Neural cell (in vitro differentiated cells): ENCODE measurements around the gene CENPQ. TPM values are rescaled to one million over a fixed set of nuclear protein-coding genes. Genes with fewer than 3 reads are reported as not detected.

ENCODE experiments used
- H2AFZ ChIP-seq: fragments of 200-600, 300-800 bp; sonication (generic), shearing (Covaris generic); 2 replicates; pipeline ENCODE4 v1.6.0; 2014; ENCODE audit warnings: low read depth, mild to moderate bottlenecking, antibody characterized with exemption, low read length, moderate library complexity
- H3F3A ChIP-seq: fragments of 200-600 bp; shearing (Covaris generic); 2 replicates; pipeline ENCODE4 v1.6.1; 2016; ENCODE audit warnings: mild to moderate bottlenecking, moderate library complexity, mixed read lengths, antibody characterized with exemption, low read length; ENCODE audit not compliant: insufficient read depth, poor library complexity, severe bottlenecking
- H3K27ac ChIP-seq: fragments of 200-600, 300-800 bp; sonication (generic), shearing (Covaris generic); 2 replicates; pipeline ENCODE4 v1.5.1; 2014; ENCODE audit warnings: mild to moderate bottlenecking, low read length, moderate library complexity
- H3K27me3 ChIP-seq: fragments of 300-800, 200-600 bp; sonication (generic), shearing (Covaris generic); 2 replicates; pipeline ENCODE4 v1.6.0; 2014; ENCODE audit warnings: mild to moderate bottlenecking, low read depth, low read length, moderate library complexity; ENCODE audit not compliant: insufficient read depth
- H3K36me3 ChIP-seq: fragments of 300-800, 200-600 bp; sonication (generic), shearing (Covaris generic); 2 replicates; pipeline ENCODE4 v1.5.1; 2014; ENCODE audit warnings: mild to moderate bottlenecking, antibody characterized with exemption, low read length, moderate library complexity; ENCODE audit not compliant: insufficient read depth
- H3K4me2 ChIP-seq: fragments of 300-800, 200-600 bp; sonication (generic), shearing (Covaris generic); 2 replicates; pipeline ENCODE4 v1.6.0; 2014; ENCODE audit warnings: mild to moderate bottlenecking, low read length
- H3K4me3 ChIP-seq: fragments of 300-800, 200-600 bp; sonication (generic), shearing (Covaris generic); 2 replicates; pipeline ENCODE4 v1.5.1; 2014; ENCODE audit warnings: mild to moderate bottlenecking, low read length, moderate library complexity
- H3K79me2 ChIP-seq: fragments of 200-600 bp; shearing (Covaris generic); replicated peaks from 2 replicates; pipeline ENCODE4 v1.6.0; 2014; ENCODE audit warnings: mild to moderate bottlenecking, low read length, moderate library complexity; ENCODE audit not compliant: insufficient read depth
- H3K9ac ChIP-seq: fragments of 300-800, 200-600 bp; sonication (generic), shearing (Covaris generic); 2 replicates; pipeline ENCODE4 v1.6.1; 2016; ENCODE audit warnings: mild to moderate bottlenecking, low read length, mixed read lengths
- H3K9me2 ChIP-seq: fragments of 200-600 bp; shearing (Covaris generic); 2 replicates; pipeline ENCODE4 v1.6.1; 2016; ENCODE audit warnings: mild to moderate bottlenecking, low read length, mixed read lengths; ENCODE audit not compliant: insufficient read depth
- H3K9me3 ChIP-seq: fragments of 200-600, 300-800 bp; sonication (generic), shearing (Covaris generic); 2 replicates; pipeline ENCODE4 v1.6.1; 2016; ENCODE audit warnings: mild to moderate bottlenecking, mixed run types, low read length, moderate library complexity, mixed read lengths
- H4K20me1 ChIP-seq: fragments of 200-600 bp; shearing (Covaris generic); 2 replicates; pipeline ENCODE4 v1.6.1; 2016; ENCODE audit warnings: mild to moderate bottlenecking, mixed run types; ENCODE audit not compliant: insufficient read depth
- EP300 ChIP-seq: fragments of 450-650 bp; conservative IDR thresholded peaks from 2 replicates; pipeline ENCODE4 v1.6.1; 2014; ENCODE audit warnings: antibody characterized with exemption, mild to moderate bottlenecking, moderate library complexity; ENCODE audit not compliant: poor library complexity, severe bottlenecking
- EZH2 ChIP-seq: fragments of 200-600, 300-800 bp; shearing (Covaris generic), sonication (generic); IDR thresholded peaks from 2 replicates; pipeline ENCODE4 v1.6.1; 2014; ENCODE audit warnings: antibody characterized with exemption, low read length, borderline replicate concordance, mild to moderate bottlenecking; ENCODE audit not compliant: insufficient read depth, poor library complexity, severe bottlenecking
- MXI1 ChIP-seq: fragments of 450-650 bp; conservative IDR thresholded peaks from 2 replicates; pipeline ENCODE4 v1.6.1; 2014; ENCODE audit warnings: antibody characterized with exemption, mild to moderate bottlenecking; ENCODE audit not compliant: poor library complexity, severe bottlenecking
- POLR2AphosphoS5 ChIP-seq: IDR thresholded peaks from 2 replicates; pipeline ENCODE4 v1.6.1; 2012
- RAD21 ChIP-seq: fragments of 450-650 bp; conservative IDR thresholded peaks from 2 replicates; pipeline ENCODE4 v1.6.1; 2014; ENCODE audit warnings: antibody characterized with exemption, mild to moderate bottlenecking, moderate library complexity
- REST ChIP-seq: IDR thresholded peaks from 2 replicates; pipeline ENCODE4 v1.6.1; 2012; ENCODE audit warnings: borderline replicate concordance
- SMC3 ChIP-seq: fragments of 450-650 bp; conservative IDR thresholded peaks from 2 replicates; pipeline ENCODE4 v1.6.1; 2014; ENCODE audit warnings: antibody characterized with exemption, mild to moderate bottlenecking, moderate library complexity; ENCODE audit not compliant: poor library complexity
- TAF1 ChIP-seq: IDR thresholded peaks from 2 replicates; pipeline ENCODE4 v1.6.1; 2012; ENCODE audit warnings: low read depth
- polyA plus RNA-seq: library from polyadenylated mRNA; depleted of rRNA; stranded (reverse); fragments of >200 nt; gene quantifications from 2 replicates; pipeline ENCODE4 v1.2.3, GENCODE V29; 2014
- TF ChIP-seq, protein P1 (sequence below): fragments of 450-650 bp; IDR thresholded peaks from 2 replicates; pipeline ENCODE4 v1.5.1; 2014; ENCODE audit warnings: antibody characterized with exemption, mild to moderate bottlenecking, moderate library complexity; ENCODE audit not compliant: poor library complexity, severe bottlenecking

CENPQ gene
- polyA plus RNA-seq, 1 donor from 2014 or later: 8.8 TPM

GRCh38 chr6:49519660-49520059, 56.5 kb downstream of the CENPQ start:
- no peak overlapping the region for H3K4me2 ChIP-seq
- no peaks in the 10 kb centered on the region for H3K27me3 ChIP-seq
- H3K9me2 ChIP-seq: no peaks in the 10 kb centered on the region
- no peaks in the 10 kb centered on the region for H4K20me1 ChIP-seq
- no peak overlapping the region for H3K4me3 ChIP-seq
- no peak overlapping the region for H3K27ac ChIP-seq
- H3K79me2 ChIP-seq: no peaks in the 10 kb centered on the region
- no peak overlapping the region for H3K9ac ChIP-seq
- no peaks in the 10 kb centered on the region for H3K9me3 ChIP-seq
- H3K36me3 ChIP-seq: no peaks in the 10 kb centered on the region
- H3F3A ChIP-seq: no peaks in the 10 kb centered on the region
- H2AFZ ChIP-seq: no peak overlapping the region
- TF ChIP-seq RAD21 (no peak), EZH2 (no peak), REST (no peak), MXI1 (no peak), EP300 (no peak), SMC3 (no peak), TAF1 (no peak), POLR2AphosphoS5 (no peak)
- TF ChIP-seq, protein P1, sequence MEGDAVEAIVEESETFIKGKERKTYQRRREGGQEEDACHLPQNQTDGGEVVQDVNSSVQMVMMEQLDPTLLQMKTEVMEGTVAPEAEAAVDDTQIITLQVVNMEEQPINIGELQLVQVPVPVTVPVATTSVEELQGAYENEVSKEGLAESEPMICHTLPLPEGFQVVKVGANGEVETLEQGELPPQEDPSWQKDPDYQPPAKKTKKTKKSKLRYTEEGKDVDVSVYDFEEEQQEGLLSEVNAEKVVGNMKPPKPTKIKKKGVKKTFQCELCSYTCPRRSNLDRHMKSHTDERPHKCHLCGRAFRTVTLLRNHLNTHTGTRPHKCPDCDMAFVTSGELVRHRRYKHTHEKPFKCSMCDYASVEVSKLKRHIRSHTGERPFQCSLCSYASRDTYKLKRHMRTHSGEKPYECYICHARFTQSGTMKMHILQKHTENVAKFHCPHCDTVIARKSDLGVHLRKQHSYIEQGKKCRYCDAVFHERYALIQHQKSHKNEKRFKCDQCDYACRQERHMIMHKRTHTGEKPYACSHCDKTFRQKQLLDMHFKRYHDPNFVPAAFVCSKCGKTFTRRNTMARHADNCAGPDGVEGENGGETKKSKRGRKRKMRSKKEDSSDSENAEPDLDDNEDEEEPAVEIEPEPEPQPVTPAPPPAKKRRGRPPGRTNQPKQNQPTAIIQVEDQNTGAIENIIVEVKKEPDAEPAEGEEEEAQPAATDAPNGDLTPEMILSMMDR: no peak

- Histone ChIP-seq H4K20me1 (no peaks in the 10 kb centered on the region), H3K27ac (no peak overlapping the region), H2AFZ (no peak overlapping the region), H3K4me3 (no peak overlapping the region), H3K27me3 (no peaks in the 10 kb centered on the region), H3K9me3 (no peaks in the 10 kb centered on the region), H3K36me3 (no peaks in the 10 kb centered on the region), H3F3A (no peaks in the 10 kb centered on the region), H3K4me2 (no peak overlapping the region), H3K9me2 (no peaks in the 10 kb centered on the region), H3K9ac (no peak overlapping the region), H3K79me2 (no peaks in the 10 kb centered on the region)
- no peak for TF ChIP-seq EP300
- TF ChIP-seq TAF1: no peak
- no peak for TF ChIP-seq REST
Measured at GRCh38 chr6:49522710-49523593, 59.8 kb downstream of the CENPQ start.
